IMR-90 (cell line): ENCODE measurements around the gene TNS3. TPM values are rescaled to one million over a fixed set of nuclear protein-coding genes. Genes with fewer than 3 reads are reported as not detected.

Source experiments
- ATAC-seq: fragments of 200-7000 bp; cut with Tn5 transposase; 2 replicates; pipeline ENCODE4 v1.9.1; 2020; ENCODE audit warnings: low read depth, mild to moderate bottlenecking, moderate library complexity
- BruUV-seq: library from RNA; stranded (reverse); fragments of 400-500 nt; replicated peaks from 2 replicates; lab custom pipeline; 2021; lab: Mats Ljungman, UMichigan
- CTCF ChIA-PET: fragments of 300-600 bp; formaldehyde crosslinking; extraction: SDS; loops from one replicate; lab custom pipeline; 2021; ENCODE audit warnings: antibody characterized with exemption; lab: Yijun Ruan, JAX
- POLR2A ChIA-PET: fragments of 300-600 bp; sonication (Branson Sonifier 250); formaldehyde crosslinking; loops from one replicate; lab custom pipeline; 2022; ENCODE audit warnings: antibody characterized with exemption; ENCODE audit not compliant: unreplicated experiment; lab: Charles Lee
- DNase-seq: peaks from one replicate; pipeline ENCODE4 v3.0.0; 2013
- H2AFZ ChIP-seq: replicated peaks from 2 replicates; pipeline ENCODE3; 2013; ENCODE audit warnings: low read length, mild to moderate bottlenecking; ENCODE audit not compliant: poor library complexity
- H2AK5ac ChIP-seq: 2 replicates; pipeline ENCODE4 v1.6.1; 2013; ENCODE audit warnings: low read depth, low read length, inconsistent platforms
- H2AK9ac ChIP-seq: replicated peaks from 2 replicates; pipeline ENCODE3; 2013; ENCODE audit warnings: mild to moderate bottlenecking, low read depth, low read length, moderate library complexity; ENCODE audit not compliant: poor library complexity
- H2BK120ac ChIP-seq: 2 replicates; pipeline ENCODE4 v1.6.1; 2013; ENCODE audit warnings: low read depth, low read length, inconsistent platforms
- H2BK15ac ChIP-seq: 3 replicates; pipeline ENCODE4 v1.6.1; 2013; ENCODE audit warnings: low read depth, low read length, inconsistent platforms
- H2BK20ac ChIP-seq: 2 replicates; pipeline ENCODE4 v1.6.1; 2013; ENCODE audit warnings: low read depth, mild to moderate bottlenecking, inconsistent platforms, low read length, moderate library complexity
- H2BK5ac ChIP-seq: 2 replicates; pipeline ENCODE4 v1.6.1; 2013; ENCODE audit warnings: mild to moderate bottlenecking, low read depth, low read length, inconsistent platforms; ENCODE audit not compliant: poor library complexity, severe bottlenecking
- H3K14ac ChIP-seq: replicated peaks from 2 replicates; pipeline ENCODE4 v1.6.1; 2013; ENCODE audit warnings: low read depth, low read length, inconsistent platforms
- H3K18ac ChIP-seq: 2 replicates; pipeline ENCODE4 v1.6.1; 2013; ENCODE audit warnings: low read depth, low read length, control low read depth
- H3K23ac ChIP-seq: 2 replicates; pipeline ENCODE4 v1.6.1; 2013; ENCODE audit warnings: low read depth, low read length, inconsistent platforms
- H3K27ac ChIP-seq: 2 replicates; pipeline ENCODE4 v1.5.1; 2013; ENCODE audit warnings: mild to moderate bottlenecking, control low read depth, low read length; ENCODE audit not compliant: insufficient read depth
- H3K27me3 ChIP-seq: 2 replicates; pipeline ENCODE4 v1.6.1; 2013; ENCODE audit warnings: low read length; ENCODE audit not compliant: control insufficient read depth, insufficient read depth
- H3K36me3 ChIP-seq: 2 replicates; pipeline ENCODE4 v1.6.1; 2013; ENCODE audit warnings: low read length, mixed read lengths; ENCODE audit not compliant: control insufficient read depth, insufficient read depth
- H3K4ac ChIP-seq: 2 replicates; pipeline ENCODE4 v1.6.1; 2013; ENCODE audit warnings: low read depth, low read length, inconsistent platforms
- H3K4me1 ChIP-seq: 2 replicates; pipeline ENCODE4 v1.6.1; 2013; ENCODE audit warnings: low read length, mixed read lengths; ENCODE audit not compliant: control insufficient read depth, insufficient read depth
- H3K4me2 ChIP-seq: 2 replicates; pipeline ENCODE4 v1.6.1; 2013; ENCODE audit warnings: low read depth, mild to moderate bottlenecking, control low read depth, low read length, moderate library complexity
- H3K4me3 ChIP-seq: 2 replicates; pipeline ENCODE4 v1.5.1; 2013; ENCODE audit warnings: low read depth, mild to moderate bottlenecking, control low read depth, low read length, moderate library complexity; ENCODE audit not compliant: insufficient read depth
- H3K56ac ChIP-seq: 2 replicates; pipeline ENCODE4 v1.6.1; 2013; ENCODE audit warnings: low read length, inconsistent platforms; ENCODE audit not compliant: insufficient read depth; ENCODE audit errors: extremely low read depth
- H3K79me1 ChIP-seq, 2 experiments: 2 replicates each; pipeline ENCODE4 v1.6.1; 2013; ENCODE audit warnings: low read length in 2 of 2, inconsistent platforms in 1 of 2, low read depth in 1 of 2
- H3K9ac ChIP-seq: 2 replicates; pipeline ENCODE4 v1.6.1; 2013; ENCODE audit warnings: low read depth, low read length, control low read depth
- H3K9me1 ChIP-seq: 2 replicates; pipeline ENCODE4 v1.6.1; 2013; ENCODE audit warnings: low read length, inconsistent platforms; ENCODE audit not compliant: insufficient read depth
- H3K9me3 ChIP-seq: 2 replicates; pipeline ENCODE4 v1.6.1; 2013; ENCODE audit warnings: low read length; ENCODE audit not compliant: control insufficient read depth, insufficient read depth
- H4K20me1 ChIP-seq: 2 replicates; pipeline ENCODE4 v1.6.1; 2013; ENCODE audit warnings: low read length, inconsistent platforms; ENCODE audit not compliant: insufficient read depth
- H4K5ac ChIP-seq: 2 replicates; pipeline ENCODE4 v1.6.1; 2013; ENCODE audit warnings: mild to moderate bottlenecking, low read depth, low read length, control low read depth
- H4K8ac ChIP-seq, 2 experiments: 2 replicates each; pipeline ENCODE4 v1.6.1; 2013; ENCODE audit warnings: low read depth in 2 of 2, low read length in 2 of 2, control low read depth in 1 of 2, inconsistent platforms in 1 of 2
- H4K91ac ChIP-seq: 2 replicates; pipeline ENCODE4 v1.6.1; 2013; ENCODE audit warnings: low read depth, low read length, inconsistent platforms; ENCODE audit not compliant: insufficient read depth
- BHLHE40 ChIP-seq: fragments of 150-350 bp; IDR thresholded peaks from 2 replicates; pipeline ENCODE4 v1.6.1; 2016; ENCODE audit warnings: mild to moderate bottlenecking, low read depth, low read length
- NFE2L2 ChIP-seq: fragments of 150-350 bp; IDR thresholded peaks from 2 replicates; pipeline ENCODE4 v1.6.1; 2016; ENCODE audit warnings: low read depth, mild to moderate bottlenecking, low read length
- WGBS, 2 experiments: methylation state at CpG; one replicate each; pipeline versions ENCODE4 v1.1.5 to v1.1.7; 2013; ENCODE audit warnings: missing lambda C conversion rate in 2 of 2; ENCODE audit not compliant: insufficient read length in 1 of 2; ENCODE audit errors: extremely low coverage in 2 of 2; 5-methylcytosine and 5-hydroxymethylcytosine counted together
- dilution Hi-C: fragments of 300-500 bp; cut with HindIII; formaldehyde crosslinking; loops from one replicate; pipeline ENCODE4 v1.14.3; 2018; ENCODE audit warnings: low sequenced_read_pairs; ENCODE audit not compliant: unreplicated experiment
- in situ Hi-C: fragments of 300-500 bp; cut with MboI; formaldehyde crosslinking; loops from 3 replicates; pipeline ENCODE4 v1.14.3; 2019; ENCODE audit warnings: low sequenced_read_pairs, inconsistent platforms, mixed read lengths
- intact Hi-C: fragments of 100-400 bp; cut with micrococcal nuclease; formaldehyde crosslinking; loops from 2 replicates; pipeline ENCODE4 v1.10.0; 2022
- polyA plus RNA-seq, 3 experiments: library from polyadenylated mRNA; depleted of rRNA; stranded (reverse); fragments of >200 nt; gene quantifications; 2 replicates each; pipeline ENCODE4 v1.2.3, GENCODE V29; 2012; ENCODE audit warnings: low replicate concordance in 1 of 3
- total RNA-seq: library from RNA; depleted of rRNA; stranded (reverse); fragments of >200 nt; gene quantifications from 2 replicates; pipeline ENCODE4 v1.2.3, GENCODE V29; 2012

Gene TNS3
- total and polyA plus RNA-seq, 2 of the 4 experiments (the other 2 are of a cell fraction): 64.3 to 79.2 TPM

DNA sequence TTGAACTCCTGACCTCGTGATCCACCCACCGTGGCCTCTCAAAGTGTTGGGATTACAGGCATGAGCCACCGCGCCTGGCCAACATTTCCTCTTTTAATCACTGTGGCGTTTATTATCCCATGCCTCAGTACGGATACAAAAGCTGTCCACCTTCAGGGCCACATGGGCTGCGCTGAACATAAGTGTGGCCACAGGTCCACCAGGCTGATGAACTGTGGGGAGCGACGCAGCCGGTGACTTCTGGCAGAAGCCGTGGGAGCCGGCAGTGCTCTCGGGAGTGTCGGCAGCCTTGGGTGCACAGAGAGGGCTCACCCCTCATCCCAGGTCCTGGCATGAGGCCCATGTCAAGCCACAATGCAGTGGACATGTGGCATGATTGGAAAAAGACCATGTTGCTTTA is 223.6 kb downstream of the TNS3 start:
- ATAC-seq (no peak), DNase-seq (no peak)
- no peak overlapping the region for H2BK15ac ChIP-seq
- H2AK5ac ChIP-seq: peak overlapping the region; percentile 56; the same call in 1 of the 2 replicates
- WGBS, 2 experiments: 90% methylated on average over 5 of the region's 14 CpGs; no CpG with 5 or more reads in 1 of the 2 experiments
- BruUV-seq: no TSS peak
- no peaks in the 10 kb centered on the region for H3K27me3 ChIP-seq
- H3K18ac ChIP-seq: no peak overlapping the region
- H3K9ac ChIP-seq: no peak overlapping the region
- peak overlapping the region; percentile 20; the same call in 1 of the 2 replicates for H3K23ac ChIP-seq
- H2AK9ac ChIP-seq: no peak overlapping the region
- ChIA-PET POLR2A (no interaction called here), CTCF (no interaction called here)
- H3K4me3 ChIP-seq: no peak overlapping the region
- no peak overlapping the region for H4K5ac ChIP-seq
- no peak overlapping the region for H3K4me2 ChIP-seq
- H2BK20ac ChIP-seq: no peak overlapping the region
- peaks cover 10% of the 10 kb centered on the region for H3K4me1 ChIP-seq
- dilution Hi-C loops: no loop called here
- no peak overlapping the region for H2AFZ ChIP-seq
- peaks cover 98% of the 10 kb centered on the region for H4K20me1 ChIP-seq
- no peak overlapping the region for H3K27ac ChIP-seq
- no peak overlapping the region for H2BK120ac ChIP-seq
- in situ Hi-C loops: no loop called here
- H3K4ac ChIP-seq: no peak overlapping the region
- peaks cover 53 to 96% of the 10 kb centered on the region in 2 experiments for H3K79me1 ChIP-seq
- peaks cover 50% of the 10 kb centered on the region for H3K9me1 ChIP-seq
- no peak overlapping the region for H4K91ac ChIP-seq
- no peak overlapping the region for H4K8ac ChIP-seq
- intact Hi-C loops: no loop called here
- no peak overlapping the region for H2BK5ac ChIP-seq
- H3K36me3 ChIP-seq: peaks cover 18% of the 10 kb centered on the region
- H3K14ac ChIP-seq: no peak overlapping the region; the same call in 1 of the 2 replicates
- no peaks in the 10 kb centered on the region for H3K9me3 ChIP-seq
- no peak overlapping the region for H3K56ac ChIP-seq
- TF ChIP-seq NFE2L2 (no peak), BHLHE40 (no peak)
